ENCODE data around the gene GDPD2. TPM values are rescaled to one million over a fixed set of nuclear protein-coding genes. Genes with fewer than 3 reads are reported as not detected.
A peak's percentile ranks its signal among the peaks of the same experiment; 100 is the strongest.

Gene GDPD2
- total and polyA plus RNA-seq, 2 donors (not counting 3 experiments of a cell fraction or from before 2014, with no cell fraction given): 0.08 to 0.29 TPM

DNA sequence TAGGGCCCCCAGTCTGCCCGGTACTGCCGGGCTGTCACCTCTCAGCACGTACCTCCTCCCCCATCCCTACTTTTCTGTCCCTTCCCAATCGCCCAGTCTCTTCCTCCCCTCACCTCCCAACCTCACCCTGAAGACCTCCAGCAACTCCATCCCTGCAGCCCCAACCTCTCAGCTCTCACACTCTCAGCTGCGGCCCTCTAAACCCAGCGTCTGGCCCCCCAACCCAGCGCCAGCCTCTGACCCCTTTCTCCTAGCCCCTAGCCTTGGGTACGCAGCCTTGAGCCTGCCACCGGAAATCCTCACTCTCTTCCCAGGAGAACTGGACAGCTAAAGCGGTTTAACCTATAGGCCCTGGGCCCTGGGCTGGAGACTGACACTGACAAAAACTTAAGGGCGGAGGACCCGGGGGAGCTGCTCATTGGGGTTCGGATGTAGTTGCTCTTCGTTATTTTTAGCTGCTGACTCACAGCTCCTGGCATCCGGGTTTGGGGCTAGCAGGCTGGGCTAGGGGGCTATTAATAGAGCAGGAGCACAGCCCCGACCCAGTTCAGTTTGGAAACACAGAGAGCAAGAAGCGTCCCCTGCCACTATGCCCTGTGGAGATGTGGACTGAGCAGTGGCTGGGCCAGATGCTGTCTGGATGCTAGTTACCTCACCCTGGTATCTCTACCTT lies 11.9 kb downstream of the GDPD2 start:
- H3K9ac ChIP-seq (replicated peaks; ENCODE audit: extremely low read depth, insufficient read depth, low read length): peak overlapping the region; percentile 55
- no peaks in the 10 kb centered on the region for H3K36me3 ChIP-seq (ENCODE audit: control insufficient read depth in 2 of 2, extremely low read depth in 1 of 2, insufficient read depth in 2 of 2, low read length in 2 of 2)
- peak; percentile 46 for FAIRE-seq
- no peaks in the 10 kb centered on the region for H3K9me3 ChIP-seq (replicated peaks; ENCODE audit: control insufficient read depth, insufficient read depth, low read length)
- peak overlapping the region; percentile 75 for H2AFZ ChIP-seq (ENCODE audit: low read depth, low read length)
- CTCF ChIA-PET: interaction anchor here (1.3 to 2.3 kb wide), 5 partner anchors 10 to 302 kb away, joined by 3 to 15 read pairs (median 9); partner anchors contain the start of gene IGBP1
- H3K9me1 ChIP-seq (replicated peaks; ENCODE audit: control insufficient read depth, extremely low read depth, insufficient read depth, low read length): no peaks in the 10 kb centered on the region
- H4K20me1 ChIP-seq (replicated peaks; ENCODE audit: control insufficient read depth, extremely low read depth, insufficient read depth, low read length): no peaks in the 10 kb centered on the region
- H3K27me3 ChIP-seq (ENCODE audit: control insufficient read depth in 2 of 2, insufficient read depth in 2 of 2, low read length in 2 of 2): no peaks in the 10 kb centered on the region
- TF ChIP-seq JUN (IDR thresholded peaks at IDR 0.05; ENCODE audit: borderline replicate concordance, insufficient read depth, insufficient read length, low read depth): no peak
- no peak for TF ChIP-seq POLR2AphosphoS5 (IDR thresholded peaks at IDR 0.05; ENCODE audit: insufficient read depth, low read depth, low read length)
- no peak for TF ChIP-seq GATA2 (IDR thresholded peaks at IDR 0.05; ENCODE audit: insufficient read depth, insufficient read length, low read depth, low read length)
- no peak for TF ChIP-seq FOS (IDR thresholded peaks at IDR 0.05; ENCODE audit: borderline replicate concordance, insufficient read depth, low read length)
- TF ChIP-seq EZH2 (IDR thresholded peaks at IDR 0.05; ENCODE audit: borderline replicate concordance, low read depth, low read length, severe bottlenecking): no peak
- TF ChIP-seq, protein P1, sequence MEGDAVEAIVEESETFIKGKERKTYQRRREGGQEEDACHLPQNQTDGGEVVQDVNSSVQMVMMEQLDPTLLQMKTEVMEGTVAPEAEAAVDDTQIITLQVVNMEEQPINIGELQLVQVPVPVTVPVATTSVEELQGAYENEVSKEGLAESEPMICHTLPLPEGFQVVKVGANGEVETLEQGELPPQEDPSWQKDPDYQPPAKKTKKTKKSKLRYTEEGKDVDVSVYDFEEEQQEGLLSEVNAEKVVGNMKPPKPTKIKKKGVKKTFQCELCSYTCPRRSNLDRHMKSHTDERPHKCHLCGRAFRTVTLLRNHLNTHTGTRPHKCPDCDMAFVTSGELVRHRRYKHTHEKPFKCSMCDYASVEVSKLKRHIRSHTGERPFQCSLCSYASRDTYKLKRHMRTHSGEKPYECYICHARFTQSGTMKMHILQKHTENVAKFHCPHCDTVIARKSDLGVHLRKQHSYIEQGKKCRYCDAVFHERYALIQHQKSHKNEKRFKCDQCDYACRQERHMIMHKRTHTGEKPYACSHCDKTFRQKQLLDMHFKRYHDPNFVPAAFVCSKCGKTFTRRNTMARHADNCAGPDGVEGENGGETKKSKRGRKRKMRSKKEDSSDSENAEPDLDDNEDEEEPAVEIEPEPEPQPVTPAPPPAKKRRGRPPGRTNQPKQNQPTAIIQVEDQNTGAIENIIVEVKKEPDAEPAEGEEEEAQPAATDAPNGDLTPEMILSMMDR (IDR thresholded peaks at IDR 0.05; ENCODE audit: extremely low read depth in 1 of 2, insufficient read depth in 1 of 2, low read depth in 1 of 2, low read length in 2 of 2): no peak
- TF ChIP-seq MYC (IDR thresholded peaks at IDR 0.05; ENCODE audit: low read depth, low read length): no peak
- TF ChIP-seq, protein P2, sequence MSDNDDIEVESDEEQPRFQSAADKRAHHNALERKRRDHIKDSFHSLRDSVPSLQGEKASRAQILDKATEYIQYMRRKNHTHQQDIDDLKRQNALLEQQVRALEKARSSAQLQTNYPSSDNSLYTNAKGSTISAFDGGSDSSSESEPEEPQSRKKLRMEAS (IDR thresholded peaks at IDR 0.05; ENCODE audit: insufficient read depth, insufficient read length): no peak
- TF ChIP-seq POLR2A (IDR thresholded peaks at IDR 0.05; ENCODE audit: low read depth, low read length): no peak
- peak overlapping the region; percentile 38 to 86 (median 67) for H3K4me3 ChIP-seq (replicated peaks in 1 of 3; ENCODE audit: insufficient read depth in 1 of 3, low read depth in 1 of 3, low read length in 3 of 3)
- H3K4me2 ChIP-seq (ENCODE audit: insufficient read depth, low read length): peak overlapping the region; percentile 82
- POLR2A ChIA-PET: no interaction called here
- intact Hi-C loops (cut with micrococcal nuclease) (loop anchor here (1.0 to 5.0 kb wide), 2 partner anchors 117 to 302 kb away; partner anchors contain the start of gene IGBP1), dilution Hi-C loops (cut with MboI; ENCODE audit: extremely low pct_ligation_motif_present, low sequenced_read_pairs) (no loop called here)
- H3K79me2 ChIP-seq (ENCODE audit: control insufficient read depth, insufficient read depth, low read length): no peaks in the 10 kb centered on the region
- H3K27ac ChIP-seq (ENCODE audit: insufficient read depth, low read depth, low read length): peak overlapping the region; percentile 7
- peaks cover 9% of the 10 kb centered on the region for H3K4me1 ChIP-seq (ENCODE audit: control insufficient read depth, extremely low read depth, insufficient read depth, low read length)
- TSS peak; percentile 38 for BruUV-seq (replicated peaks)
- no peak for DNase-seq (ENCODE audit: low read depth, low spot score)
